LoVo (cell line): ENCODE data around the gene ODF2L.
"Not testable (repeated sequence)": the region's sequence is repeated elsewhere in the genome, so short reads cannot be mapped to it uniquely, and the experiment has no call there.

Experiments used
- DNase-seq: peaks from one replicate; pipeline ENCODE4 v3.0.0-alpha.2; 2016; ENCODE audit warnings: low spot score

The ODF2L gene

DNA sequence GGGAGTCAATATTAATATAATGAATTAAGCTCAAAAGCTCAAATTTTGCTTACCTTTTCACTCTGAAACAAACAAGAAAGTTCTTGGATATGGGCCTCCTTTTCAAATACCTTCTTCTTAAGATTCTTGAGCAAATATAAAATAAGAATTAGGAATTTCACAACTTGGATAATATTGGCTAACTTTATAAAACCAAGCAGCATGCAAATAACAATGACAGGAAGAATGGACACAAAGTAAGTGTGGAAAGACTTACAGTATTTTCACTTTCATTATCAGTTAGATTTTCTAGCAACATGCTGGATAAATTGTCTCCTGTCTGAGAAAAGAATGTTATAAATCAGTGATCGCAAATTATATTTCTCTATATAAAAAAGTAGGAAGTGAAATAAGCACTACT, 13.2 kb downstream of the ODF2L start:
- no peak for DNase-seq

GRCh38 chr1:86381223-86381622, 14.9 kb downstream of the ODF2L start:
- DNase-seq: no peak

DNA sequence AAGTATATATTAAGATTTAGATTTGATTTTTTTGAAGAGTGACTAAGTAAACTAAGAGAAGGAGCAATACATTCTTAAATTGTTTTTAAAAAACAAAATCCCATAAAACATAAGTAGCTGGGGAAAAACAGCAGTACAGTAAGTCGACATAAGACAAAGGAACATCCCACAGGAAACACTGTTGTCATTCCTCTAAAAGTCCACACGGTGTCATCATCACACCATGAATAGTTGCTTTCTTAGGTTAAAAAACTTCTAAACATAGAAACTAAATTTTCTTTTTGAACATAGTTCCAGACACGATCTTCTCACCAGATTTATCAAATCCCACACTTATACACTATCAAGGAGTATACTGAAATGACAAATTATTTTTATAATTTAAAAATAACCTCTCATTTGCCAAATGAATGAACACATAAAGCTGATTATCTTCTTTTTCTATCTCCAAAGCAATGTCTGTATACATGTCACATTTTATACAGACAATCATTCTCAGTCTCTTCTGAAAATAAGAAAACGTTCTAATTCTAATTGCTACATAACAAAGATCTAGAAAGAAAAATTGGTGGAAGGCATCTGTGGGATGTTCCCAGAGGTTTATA, 15.8 kb downstream of the ODF2L start:
- DNase-seq: peak; percentile 71

DNA sequence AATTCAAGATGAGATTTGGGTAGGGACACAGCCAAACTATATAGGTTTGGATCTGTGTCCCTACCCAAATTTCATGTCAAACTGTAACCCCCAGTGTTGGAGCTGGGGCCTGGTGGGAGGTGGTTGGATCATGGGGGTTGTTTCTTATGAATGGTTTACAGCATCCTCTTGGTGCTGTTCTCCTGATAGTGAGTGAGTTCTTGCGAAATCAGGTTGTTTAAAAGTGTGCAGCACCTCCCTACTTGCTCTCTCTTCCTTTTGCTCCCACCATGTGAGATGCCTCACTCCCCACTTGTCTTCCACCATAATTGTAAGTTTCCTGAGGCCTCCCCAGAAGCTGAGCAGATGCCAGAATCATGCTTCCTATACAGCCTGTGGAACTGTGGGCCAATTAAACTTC, 17.3 kb downstream of the ODF2L start:
- DNase-seq: no peak

DNA sequence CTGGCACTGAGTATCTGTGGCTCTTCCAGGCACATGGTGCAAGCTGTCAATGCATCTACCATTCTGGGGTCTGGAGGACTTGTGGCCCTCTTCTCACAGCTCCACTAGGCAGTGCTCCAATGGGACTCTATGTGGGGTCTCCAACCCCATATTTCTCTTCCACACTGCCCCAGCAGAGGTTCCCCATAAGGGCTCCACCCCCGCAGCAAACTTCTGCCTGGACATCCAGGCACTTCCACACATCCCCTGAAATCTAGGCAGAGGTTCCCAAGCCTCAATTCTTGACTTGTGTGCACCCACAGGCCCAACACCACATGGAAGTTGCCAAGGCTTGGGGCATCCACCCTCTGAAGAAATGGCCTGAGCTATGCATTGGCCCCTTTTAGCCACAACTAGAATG, 18.8 kb downstream of the ODF2L start:
- no peak for DNase-seq

DNA sequence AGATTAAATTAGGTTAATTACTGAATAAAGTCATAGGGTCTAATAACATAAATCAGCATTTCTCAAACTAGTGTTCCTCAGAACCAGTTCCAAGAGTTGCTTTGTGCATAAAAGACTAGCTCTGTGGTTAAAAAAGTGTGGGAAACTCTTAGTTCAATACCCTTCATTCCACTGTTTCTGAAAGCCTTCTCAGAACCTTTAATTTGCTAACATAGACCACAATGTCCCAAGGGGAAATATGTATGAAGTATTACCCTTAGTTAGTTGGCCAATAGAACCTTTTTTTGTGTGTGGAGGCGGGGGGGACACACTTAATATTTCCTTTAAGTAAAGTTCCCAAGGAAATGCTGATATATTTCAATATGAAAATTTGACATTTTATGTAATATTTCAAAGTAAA, 20.4 kb downstream of the ODF2L start:
- DNase-seq: no peak

DNA sequence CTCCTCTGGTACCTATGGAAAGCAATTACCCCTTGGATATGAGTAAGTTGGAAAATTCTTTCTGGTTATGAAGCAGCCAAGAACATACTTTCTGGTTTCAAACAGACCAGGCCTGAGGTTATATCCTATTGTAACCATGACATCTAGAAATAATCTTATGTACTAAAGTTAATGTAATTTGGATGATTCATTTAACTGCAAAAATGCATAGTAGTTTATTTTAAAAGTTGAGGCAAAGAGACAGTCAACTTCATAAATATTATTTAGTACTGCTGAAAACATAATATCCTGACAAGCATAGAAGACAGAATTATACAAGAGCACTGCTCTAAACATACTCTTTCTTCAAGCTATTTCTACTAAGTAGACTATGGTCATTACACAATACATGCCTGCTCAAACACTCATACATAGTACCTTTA, 25.5 kb downstream of the ODF2L start:
- DNase-seq: no peak

- no peak for DNase-seq
Measured at GRCh38 chr1:86365896-86366295, 30.2 kb downstream of the ODF2L start.

DNA sequence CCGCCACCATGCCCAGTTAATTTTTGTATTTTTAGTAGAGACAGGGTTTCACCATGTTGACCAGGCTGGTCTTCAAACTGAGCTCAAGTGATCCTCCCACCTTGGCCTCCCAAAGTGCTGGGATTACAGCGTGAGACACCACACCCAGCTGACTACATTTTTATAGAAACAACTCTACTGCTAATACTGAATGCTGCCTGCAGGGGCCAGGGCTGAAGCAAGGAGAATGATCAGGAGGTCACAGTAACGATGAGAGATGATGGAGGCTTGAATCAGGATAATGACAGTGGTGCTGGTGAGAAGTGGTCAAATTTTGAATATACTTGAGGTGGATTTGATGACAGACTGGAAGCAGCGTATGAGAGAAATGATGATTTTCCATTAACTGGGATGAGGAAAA, 33.3 kb downstream of the ODF2L start:
- no peak for DNase-seq

DNA sequence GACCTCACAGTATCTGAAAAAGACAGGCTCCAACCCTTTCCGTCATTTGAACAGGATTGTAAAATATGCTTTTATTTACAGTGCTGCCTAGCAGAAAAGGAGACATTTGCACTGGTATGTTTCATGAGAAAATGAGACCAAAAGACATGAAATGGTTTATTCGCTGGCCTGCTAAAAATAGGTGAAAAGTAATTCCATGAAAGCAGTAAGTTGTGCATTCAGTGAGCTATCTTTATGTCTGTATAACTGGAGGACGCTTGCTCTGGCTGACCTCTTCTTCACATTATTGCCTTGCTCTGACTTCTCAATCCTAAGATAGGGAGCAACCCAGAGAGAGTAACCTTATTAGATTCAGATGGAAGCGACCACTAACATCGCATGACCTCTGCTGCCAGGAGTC, 38.3 kb downstream of the ODF2L start:
- DNase-seq: no peak

- no peak for DNase-seq
Measured at GRCh38 chr1:86356247-86356646, 39.9 kb downstream of the ODF2L start.

DNA sequence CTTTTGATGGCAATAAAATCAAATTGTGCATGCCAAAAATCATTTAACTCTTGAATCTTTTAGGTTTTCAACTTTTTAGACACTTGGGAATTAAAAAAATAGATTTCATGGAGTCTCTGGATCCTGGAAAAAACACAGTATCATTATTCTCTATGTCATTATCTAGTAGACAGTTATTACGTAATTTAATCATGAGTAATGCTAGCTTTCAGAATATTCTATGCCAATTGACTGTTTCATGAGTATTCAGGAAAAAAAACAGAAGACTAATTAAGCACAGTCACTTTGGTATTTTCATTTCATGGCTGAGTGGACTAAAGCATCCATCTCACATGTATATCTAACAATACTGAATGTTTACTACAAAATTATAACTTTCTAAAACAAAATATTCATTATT, 44.0 kb downstream of the ODF2L start:
- DNase-seq: no peak

GRCh38 chr1:86350230-86350629, 45.9 kb downstream of the ODF2L start:
- DNase-seq: not testable (repeated sequence)

DNA sequence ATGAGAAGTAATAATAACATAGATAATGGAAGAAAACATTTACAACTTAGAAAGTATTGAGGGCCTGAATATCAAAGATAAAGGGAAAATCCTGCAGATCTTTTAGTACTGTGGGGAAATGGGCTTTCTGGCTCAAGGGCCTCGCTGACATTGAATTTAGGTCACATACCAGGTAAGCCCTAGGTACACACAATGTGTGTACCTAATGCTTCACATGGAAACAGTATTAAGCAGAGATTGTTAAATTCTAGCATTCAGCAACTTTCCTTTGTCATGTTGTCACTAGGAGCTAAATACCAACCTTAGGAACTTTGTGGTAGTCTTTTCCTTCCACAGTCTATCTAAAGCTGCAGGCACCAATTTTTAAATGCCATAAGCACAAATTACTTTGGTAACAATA, 49.7 kb downstream of the ODF2L start:
- DNase-seq: no peak

GRCh38 chr1:86345042-86345441, 51.1 kb downstream of the ODF2L start:
- DNase-seq: no peak

DNA sequence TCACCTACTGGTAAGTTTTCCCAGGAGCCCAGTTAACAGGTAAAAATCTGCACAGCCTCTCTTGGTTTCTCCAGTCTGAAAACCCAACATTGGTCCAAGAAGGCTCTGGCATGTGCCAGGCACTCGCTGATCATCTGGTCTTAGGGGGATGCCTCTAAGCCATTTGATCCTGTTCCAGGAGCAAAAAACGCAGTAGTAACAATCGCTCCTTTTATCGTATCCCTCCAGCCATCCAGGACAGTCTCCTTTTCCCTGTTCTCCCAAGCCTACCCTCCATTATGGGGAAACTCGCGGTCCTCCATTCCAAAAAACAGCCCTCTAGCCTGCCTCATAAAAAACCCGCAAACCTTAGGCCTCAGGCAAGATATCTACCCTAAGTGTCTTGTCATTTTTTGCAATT, 56.2 kb downstream of the ODF2L start:
- no peak for DNase-seq

- no peak for DNase-seq
Measured at GRCh38 chr1:86339014-86339812, 56.9 kb downstream of the ODF2L start.

DNA sequence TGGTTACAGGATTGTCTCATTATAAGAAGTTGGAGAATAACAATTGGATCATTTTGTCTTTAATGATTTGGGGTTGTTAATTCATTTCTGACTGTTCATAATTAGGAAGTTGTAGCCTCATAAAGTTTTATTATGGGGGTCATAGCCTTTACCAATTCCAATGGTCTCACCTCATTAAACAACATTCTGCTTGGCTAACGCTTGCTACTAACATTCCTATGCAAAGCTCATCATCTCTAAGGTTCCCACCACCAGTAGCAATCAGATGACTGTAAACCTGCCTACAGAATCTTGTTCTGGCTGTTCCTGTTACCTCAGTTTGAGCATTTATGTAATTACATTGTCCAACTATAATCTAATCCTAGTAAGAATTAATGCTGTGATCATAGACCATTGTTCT, 60.2 kb downstream of the ODF2L start:
- no peak for DNase-seq

DNA sequence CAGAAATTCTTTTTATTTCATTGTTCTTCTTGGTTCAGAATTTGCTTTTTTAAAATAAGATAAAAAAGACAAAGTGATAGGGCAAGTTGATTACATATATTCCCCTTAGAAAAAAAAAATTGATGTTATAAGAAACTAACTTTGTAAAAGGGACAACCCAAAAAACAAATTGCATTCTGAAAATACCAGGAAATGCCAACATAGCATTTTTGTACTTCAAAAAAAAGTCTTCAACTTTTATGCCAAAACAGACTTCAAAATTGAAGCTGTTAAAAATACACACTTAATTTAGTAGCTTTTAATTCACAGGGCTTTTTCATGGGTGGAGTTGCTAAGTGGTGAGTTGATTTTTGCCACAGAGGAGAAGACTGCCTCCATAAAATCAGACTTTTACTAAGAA, 70.9 kb downstream of the ODF2L start:
- no peak for DNase-seq

DNA sequence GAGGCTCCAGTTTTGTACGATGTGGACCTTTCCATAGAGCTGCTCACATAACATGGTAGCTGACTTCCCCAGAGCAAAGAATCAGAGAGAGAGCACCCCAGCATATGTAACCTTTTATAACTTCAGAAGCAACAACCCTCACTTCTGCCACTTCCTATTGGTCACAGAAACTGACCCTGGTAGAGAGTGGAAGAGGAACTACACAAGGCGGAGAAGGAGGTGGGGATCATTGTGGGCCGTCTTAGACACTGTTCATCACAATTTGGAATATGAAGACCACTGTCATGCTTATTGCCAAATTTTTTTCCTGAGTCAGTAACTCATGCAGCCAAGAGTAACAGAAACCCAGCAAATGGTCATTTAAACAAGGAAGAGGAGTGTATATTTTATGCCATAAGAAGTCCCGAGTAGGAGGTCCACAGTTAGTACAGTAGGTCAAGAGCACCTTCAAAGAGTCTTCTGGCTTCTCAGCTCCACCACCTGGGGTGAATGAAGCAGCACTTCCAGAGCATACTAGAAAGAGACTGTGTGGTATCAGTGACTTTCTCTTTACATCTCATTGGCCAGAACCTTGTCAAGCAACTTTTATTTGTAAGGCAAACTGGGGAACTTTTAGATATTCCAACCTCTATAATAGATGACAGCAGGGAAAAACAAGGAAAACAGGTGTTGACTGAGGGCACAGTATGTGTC, 71.8 kb downstream of the ODF2L start:
- no peak for DNase-seq

DNA sequence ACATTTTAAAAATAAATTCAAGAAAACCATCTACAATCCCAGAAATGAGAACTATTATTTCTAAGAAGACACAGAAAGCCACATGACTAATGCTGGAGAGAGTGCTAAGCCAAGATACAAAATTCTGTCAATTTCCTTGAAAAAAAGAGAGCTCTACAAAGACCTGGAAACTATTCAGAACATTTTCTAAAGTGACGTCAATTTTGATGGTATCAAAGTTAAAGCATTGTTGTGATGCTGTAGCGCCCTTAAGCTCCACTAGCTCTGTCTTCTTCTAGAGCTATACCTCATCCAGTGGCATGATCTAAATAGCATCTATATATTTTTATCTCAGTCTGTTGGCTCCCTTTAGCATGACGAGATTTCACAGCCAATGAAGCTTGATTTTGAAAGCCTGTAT, 73.9 kb downstream of the ODF2L start:
- no peak for DNase-seq

GRCh38 chr1:86318436-86318835, 77.7 kb downstream of the ODF2L start:
- DNase-seq: no peak

GRCh38 chr1:86317926-86318325, 78.2 kb downstream of the ODF2L start:
- no peak for DNase-seq
